Measurements from ENCODE around the gene RBM38.

RBM38 gene

DNA sequence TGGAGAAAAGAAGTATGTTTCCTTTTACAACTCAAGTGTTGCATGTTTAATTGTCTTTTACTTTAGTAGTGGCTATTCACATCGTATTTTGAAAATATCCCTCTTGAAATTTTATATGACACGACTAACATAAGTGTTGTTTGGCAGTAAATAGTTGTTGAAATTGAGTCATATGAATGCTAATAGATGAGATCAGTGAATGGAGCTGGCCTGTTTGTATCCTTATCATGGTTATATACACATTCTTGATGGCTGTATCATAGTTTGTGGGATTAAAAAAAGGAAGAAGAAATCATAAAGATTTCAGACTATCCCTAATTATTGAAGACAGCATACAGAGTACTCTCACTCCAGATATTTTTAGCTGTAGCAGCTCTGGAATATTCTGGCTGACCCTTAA is 48.4 kb upstream of the RBM38 start (continued):
- TF ChIP-seq ZNF621 (tag by site-specific recombination; IDR thresholded peaks at IDR 0.05) (no peak), ZNF416 (tag by site-specific recombination; IDR thresholded peaks at IDR 0.05) (no peak), ZNF169 (tag by site-specific recombination; IDR thresholded peaks at IDR 0.05) (no peak), ZNF184 (tag by site-specific recombination; IDR thresholded peaks at IDR 0.05) (no peak), GLI2 (tag by site-specific recombination; IDR thresholded peaks at IDR 0.05; ENCODE audit: borderline replicate concordance, low read depth) (no peak), ZNF221 (tag by site-specific recombination; IDR thresholded peaks at IDR 0.05; ENCODE audit: borderline replicate concordance) (no peak), ZNF768 (tag by site-specific recombination; IDR thresholded peaks at IDR 0.05) (no peak), ZNF266 (tag by site-specific recombination; IDR thresholded peaks at IDR 0.05; ENCODE audit: low read depth) (no peak), ZNF391 (tag by site-specific recombination; IDR thresholded peaks at IDR 0.05; ENCODE audit: borderline replicate concordance, low read depth) (no peak), ZNF175 (tag by site-specific recombination; IDR thresholded peaks at IDR 0.05) (no peak), ZNF24 (tag by site-specific recombination; IDR thresholded peaks at IDR 0.05) (no peak)
- TF ChIP-seq, protein P1, sequence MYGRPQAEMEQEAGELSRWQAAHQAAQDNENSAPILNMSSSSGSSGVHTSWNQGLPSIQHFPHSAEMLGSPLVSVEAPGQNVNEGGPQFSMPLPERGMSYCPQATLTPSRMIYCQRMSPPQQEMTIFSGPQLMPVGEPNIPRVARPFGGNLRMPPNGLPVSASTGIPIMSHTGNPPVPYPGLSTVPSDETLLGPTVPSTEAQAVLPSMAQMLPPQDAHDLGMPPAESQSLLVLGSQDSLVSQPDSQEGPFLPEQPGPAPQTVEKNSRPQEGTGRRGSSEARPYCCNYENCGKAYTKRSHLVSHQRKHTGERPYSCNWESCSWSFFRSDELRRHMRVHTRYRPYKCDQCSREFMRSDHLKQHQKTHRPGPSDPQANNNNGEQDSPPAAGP (tag by site-specific recombination; IDR thresholded peaks at IDR 0.05), result no peak

DNA sequence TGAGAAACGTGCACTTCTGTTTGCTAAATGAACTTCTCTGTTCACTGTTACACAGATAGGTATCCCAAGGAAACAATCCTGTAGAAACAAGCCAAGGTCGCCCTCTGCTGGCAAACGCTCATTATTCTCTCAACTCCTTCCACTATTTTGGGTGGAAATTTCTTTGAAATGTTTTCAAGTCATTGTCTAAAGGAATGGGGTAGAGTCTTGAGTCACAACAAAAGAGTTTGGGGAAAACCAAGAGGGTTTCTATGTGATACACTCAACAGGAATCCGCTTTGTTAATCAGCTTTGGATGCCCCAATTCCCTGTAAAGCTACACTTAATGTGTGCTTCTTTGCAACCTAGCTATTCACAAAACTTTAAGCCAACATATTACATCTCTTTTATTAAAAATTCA is 44.7 kb upstream of the RBM38 start:
- Histone ChIP-seq H3K4me3 (ENCODE audit: low read depth, low read length) (no peak overlapping the region), H3K9me3 (ENCODE audit: control insufficient read depth, insufficient read depth, low read depth, low read length) (no peaks in the 10 kb centered on the region), H3K36me3 (ENCODE audit: control insufficient read depth in 2 of 2, insufficient read depth in 1 of 2, low read length in 2 of 2) (no peaks in the 10 kb centered on the region), H3K27ac (ENCODE audit: extremely low read depth, low read depth, low read length) (no peak overlapping the region), H3K4me1 (ENCODE audit: control insufficient read depth, insufficient read depth, low read length) (no peaks in the 10 kb centered on the region)
- ChIA-PET CTCF (interaction anchor here (0.6 to 11.9 kb wide), 32 partner anchors 8 to 800 kb away, joined by 3 to 165 read pairs (median 4); no protein-coding TSS in a partner anchor), POLR2A (no interaction called here)
- TF ChIP-seq SALL2 (tag by site-specific recombination; IDR thresholded peaks at IDR 0.05; ENCODE audit: borderline replicate concordance) (no peak), ZNF623 (tag by site-specific recombination; IDR thresholded peaks at IDR 0.05) (no peak), ZNF112 (tag by site-specific recombination; IDR thresholded peaks at IDR 0.05) (no peak), ZNF560 (tag by site-specific recombination; IDR thresholded peaks at IDR 0.05; ENCODE audit: borderline replicate concordance) (no peak), ZNF121 (tag by site-specific recombination; IDR thresholded peaks at IDR 0.05) (no peak), ZNF169 (tag by site-specific recombination; IDR thresholded peaks at IDR 0.05) (no peak), SETDB1 (IDR thresholded peaks at IDR 0.05; ENCODE audit: insufficient read length, low read length) (no peak), ZNF747 (tag by site-specific recombination; IDR thresholded peaks at IDR 0.05) (no peak), ZNF621 (tag by site-specific recombination; IDR thresholded peaks at IDR 0.05) (no peak), ZNF654 (tag by site-specific recombination; IDR thresholded peaks at IDR 0.05; ENCODE audit: low read depth) (peak; percentile 90), KLF10 (tag by site-specific recombination; IDR thresholded peaks at IDR 0.05) (0 out of 2 replicates have a peak, but pooled peaks have one; percentile 21), PRDM6 (tag by site-specific recombination; IDR thresholded peaks at IDR 0.05) (no peak)
- TF ChIP-seq, protein P2, sequence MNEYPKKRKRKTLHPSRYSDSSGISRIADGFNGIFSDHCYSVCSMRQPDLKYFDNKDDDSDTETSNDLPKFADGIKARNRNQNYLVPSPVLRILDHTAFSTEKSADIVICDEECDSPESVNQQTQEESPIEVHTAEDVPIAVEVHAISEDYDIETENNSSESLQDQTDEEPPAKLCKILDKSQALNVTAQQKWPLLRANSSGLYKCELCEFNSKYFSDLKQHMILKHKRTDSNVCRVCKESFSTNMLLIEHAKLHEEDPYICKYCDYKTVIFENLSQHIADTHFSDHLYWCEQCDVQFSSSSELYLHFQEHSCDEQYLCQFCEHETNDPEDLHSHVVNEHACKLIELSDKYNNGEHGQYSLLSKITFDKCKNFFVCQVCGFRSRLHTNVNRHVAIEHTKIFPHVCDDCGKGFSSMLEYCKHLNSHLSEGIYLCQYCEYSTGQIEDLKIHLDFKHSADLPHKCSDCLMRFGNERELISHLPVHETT (tag by site-specific recombination; IDR thresholded peaks at IDR 0.05), result no peak
- TF ChIP-seq, protein P3, sequence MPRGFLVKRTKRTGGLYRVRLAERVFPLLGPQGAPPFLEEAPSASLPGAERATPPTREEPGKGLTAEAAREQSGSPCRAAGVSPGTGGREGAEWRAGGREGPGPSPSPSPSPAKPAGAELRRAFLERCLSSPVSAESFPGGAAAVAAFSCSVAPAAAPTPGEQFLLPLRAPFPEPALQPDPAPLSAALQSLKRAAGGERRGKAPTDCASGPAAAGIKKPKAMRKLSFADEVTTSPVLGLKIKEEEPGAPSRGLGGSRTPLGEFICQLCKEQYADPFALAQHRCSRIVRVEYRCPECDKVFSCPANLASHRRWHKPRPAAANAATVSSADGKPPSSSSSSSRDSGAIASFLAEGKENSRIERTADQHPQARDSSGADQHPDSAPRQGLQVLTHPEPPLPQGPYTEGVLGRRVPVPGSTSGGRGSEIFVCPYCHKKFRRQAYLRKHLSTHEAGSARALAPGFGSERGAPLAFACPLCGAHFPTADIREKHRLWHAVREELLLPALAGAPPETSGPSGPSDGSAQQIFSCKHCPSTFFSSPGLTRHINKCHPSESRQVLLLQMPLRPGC (tag by site-specific recombination; IDR thresholded peaks at IDR 0.05), result no peak
